ENCODE results near the gene TOGARAM2.

Gene TOGARAM2

GRCh38 chr2:29006092-29006979 is 25.2 kb downstream of the TOGARAM2 start:
- POLR2A ChIA-PET = no interaction called here

GRCh38 chr2:29006980-29007301 is 25.8 kb downstream of the TOGARAM2 start:
- ChIA-PET CTCF (no interaction called here), POLR2A (no interaction called here)
- no peak overlapping the region for H3K4me3 ChIP-seq (ENCODE audit: low read depth, low read length)
- DNase-seq (ENCODE audit: low read depth, low spot score) = no peak
- TF ChIP-seq, protein P1, sequence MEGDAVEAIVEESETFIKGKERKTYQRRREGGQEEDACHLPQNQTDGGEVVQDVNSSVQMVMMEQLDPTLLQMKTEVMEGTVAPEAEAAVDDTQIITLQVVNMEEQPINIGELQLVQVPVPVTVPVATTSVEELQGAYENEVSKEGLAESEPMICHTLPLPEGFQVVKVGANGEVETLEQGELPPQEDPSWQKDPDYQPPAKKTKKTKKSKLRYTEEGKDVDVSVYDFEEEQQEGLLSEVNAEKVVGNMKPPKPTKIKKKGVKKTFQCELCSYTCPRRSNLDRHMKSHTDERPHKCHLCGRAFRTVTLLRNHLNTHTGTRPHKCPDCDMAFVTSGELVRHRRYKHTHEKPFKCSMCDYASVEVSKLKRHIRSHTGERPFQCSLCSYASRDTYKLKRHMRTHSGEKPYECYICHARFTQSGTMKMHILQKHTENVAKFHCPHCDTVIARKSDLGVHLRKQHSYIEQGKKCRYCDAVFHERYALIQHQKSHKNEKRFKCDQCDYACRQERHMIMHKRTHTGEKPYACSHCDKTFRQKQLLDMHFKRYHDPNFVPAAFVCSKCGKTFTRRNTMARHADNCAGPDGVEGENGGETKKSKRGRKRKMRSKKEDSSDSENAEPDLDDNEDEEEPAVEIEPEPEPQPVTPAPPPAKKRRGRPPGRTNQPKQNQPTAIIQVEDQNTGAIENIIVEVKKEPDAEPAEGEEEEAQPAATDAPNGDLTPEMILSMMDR (IDR thresholded peaks at IDR 0.05; ENCODE audit: insufficient read depth, low read length, missing control alignments) = no peak

More at GRCh38 chr2:29006092-29006979, 25.2 kb downstream of the TOGARAM2 start:
- TF ChIP-seq, protein P1 (IDR thresholded peaks at IDR 0.05; ENCODE audit: insufficient read depth, low read length, missing control alignments) = no peak
- no peak overlapping the region for H3K4me3 ChIP-seq (ENCODE audit: low read depth, low read length)
- CTCF ChIA-PET = no interaction called here
- no peak for DNase-seq (ENCODE audit: low read depth, low spot score)

GRCh38 chr2:29009270-29009669 is 28.2 kb downstream of the TOGARAM2 start:
- TF ChIP-seq, protein P1 (IDR thresholded peaks at IDR 0.05; ENCODE audit: insufficient read depth, low read length, missing control alignments) = no peak
- ChIA-PET CTCF (no interaction called here), POLR2A (no interaction called here)
- no peak overlapping the region for H3K4me3 ChIP-seq (ENCODE audit: low read depth, low read length)
- DNase-seq (ENCODE audit: low read depth, low spot score) = no peak

- ChIA-PET POLR2A (no interaction called here), CTCF (no interaction called here)
- no peak for DNase-seq (ENCODE audit: low read depth, low spot score)
- TF ChIP-seq, protein P1 (IDR thresholded peaks at IDR 0.05; ENCODE audit: insufficient read depth, low read length, missing control alignments) = no peak
- H3K4me3 ChIP-seq (ENCODE audit: low read depth, low read length) = no peak overlapping the region
Measured at GRCh38 chr2:29009711-29010677, 28.9 kb downstream of the TOGARAM2 start.

- TF ChIP-seq, protein P1 (IDR thresholded peaks at IDR 0.05; ENCODE audit: insufficient read depth, low read length, missing control alignments) = no peak
- no peak overlapping the region for H3K4me3 ChIP-seq (ENCODE audit: low read depth, low read length)
- ChIA-PET POLR2A (no interaction called here), CTCF (no interaction called here)
- DNase-seq (ENCODE audit: low read depth, low spot score) = no peak
Measured at GRCh38 chr2:29010946-29011345, 29.8 kb downstream of the TOGARAM2 start.
